MM.1S (cell line): ENCODE measurements around the gene TM4SF5.

ENCODE experiments used
- DNase-seq: peaks from one replicate; pipeline ENCODE4 v3.0.0-alpha.2; 2015
- H2AFZ ChIP-seq: fragments of 300-600 bp; sonication (generic); 2 replicates; pipeline ENCODE4 v1.6.0; 2016; ENCODE audit warnings: antibody characterized with exemption, low read length
- H3F3A ChIP-seq: fragments of 300-600 bp; sonication (generic); 2 replicates; pipeline ENCODE4 v1.6.1; 2016; ENCODE audit warnings: mild to moderate bottlenecking, antibody characterized with exemption, low read length, moderate library complexity, mixed read lengths; ENCODE audit not compliant: insufficient read depth
- H3K27ac ChIP-seq: fragments of 300-600 bp; sonication (generic); 2 replicates; pipeline ENCODE4 v1.5.1; 2016; ENCODE audit warnings: mild to moderate bottlenecking, low read length
- H3K27me3 ChIP-seq: fragments of 300-600 bp; sonication (generic); replicated peaks from 2 replicates; pipeline ENCODE4 v1.6.0; 2016; ENCODE audit warnings: low read length; ENCODE audit not compliant: insufficient read depth
- H3K36me3 ChIP-seq: fragments of 300-600 bp; sonication (generic); replicated peaks from 2 replicates; pipeline ENCODE4 v1.6.1; 2016; ENCODE audit warnings: mild to moderate bottlenecking, low read length, mixed read lengths; ENCODE audit not compliant: insufficient read depth
- H3K4me1 ChIP-seq: fragments of 300-600 bp; sonication (generic); 2 replicates; pipeline ENCODE4 v1.6.1; 2016; ENCODE audit warnings: low read length, mixed read lengths
- H3K4me2 ChIP-seq: fragments of 300-600 bp; sonication (generic); 2 replicates; pipeline ENCODE4 v1.6.0; 2016; ENCODE audit warnings: low read depth, low read length
- H3K4me3 ChIP-seq: fragments of 300-600 bp; sonication (generic); 2 replicates; pipeline ENCODE4 v1.5.1; 2016; ENCODE audit warnings: low read length, mixed read lengths
- H3K79me2 ChIP-seq: fragments of 300-600 bp; sonication (generic); 2 replicates; pipeline ENCODE4 v1.6.1; 2016; ENCODE audit warnings: mixed run types, low read length, mixed read lengths
- H3K9ac ChIP-seq: fragments of 300-600 bp; sonication (generic); 2 replicates; pipeline ENCODE4 v1.6.1; 2016; ENCODE audit warnings: low read length, mixed read lengths
- H3K9me2 ChIP-seq: fragments of 300-600 bp; sonication (generic); replicated peaks from 2 replicates; pipeline ENCODE4 v1.6.1; 2016; ENCODE audit warnings: mild to moderate bottlenecking, low read length, mixed read lengths; ENCODE audit not compliant: insufficient read depth
- H3K9me3 ChIP-seq: fragments of 300-600 bp; sonication (generic); replicated peaks from 2 replicates; pipeline ENCODE4 v1.6.1; 2016; ENCODE audit warnings: mild to moderate bottlenecking, low read length, mixed read lengths; ENCODE audit not compliant: insufficient read depth
- H4K20me1 ChIP-seq: fragments of 300-600 bp; sonication (generic); 2 replicates; pipeline ENCODE4 v1.6.1; 2016; ENCODE audit warnings: mild to moderate bottlenecking, low read length, moderate library complexity, mixed read lengths; ENCODE audit not compliant: insufficient read depth
- EZH2 ChIP-seq: fragments of 300-600 bp; sonication (generic); optimal IDR thresholded peaks from 2 replicates; pipeline ENCODE3; 2017; ENCODE audit warnings: low read depth, mild to moderate bottlenecking, antibody characterized with exemption, low read length, mixed read lengths
- EZH2phosphoT487 ChIP-seq: fragments of 300-600 bp; sonication (generic); IDR thresholded peaks from 2 replicates; pipeline ENCODE4 v1.6.1; 2018; ENCODE audit warnings: antibody characterized with exemption, low read length
- TF ChIP-seq, protein P1 (sequence below): fragments of 300-600 bp; sonication (generic); IDR thresholded peaks from 2 replicates; pipeline ENCODE4 v1.5.1; 2016; ENCODE audit warnings: antibody characterized with exemption, low read length, mixed read lengths

Gene TM4SF5

DNA sequence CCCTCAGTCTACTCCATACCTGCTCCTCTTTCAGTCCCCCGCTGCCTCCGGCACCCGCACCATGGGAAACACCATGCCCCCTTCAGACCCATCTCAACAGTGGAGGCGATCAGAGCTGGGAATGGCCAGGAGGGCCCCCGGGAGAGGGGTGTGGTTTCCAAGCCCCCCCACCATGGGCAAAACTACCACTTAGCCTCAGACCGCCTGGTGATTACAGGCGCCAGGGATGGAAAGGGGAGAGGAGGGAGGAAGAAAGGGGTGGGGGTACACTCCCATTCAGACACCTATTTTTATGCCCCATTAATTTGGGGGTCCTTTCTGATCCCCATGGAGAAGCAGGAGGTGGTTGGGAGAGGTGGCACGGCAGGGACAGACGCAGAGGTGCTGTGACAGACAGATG lies 30.5 kb downstream of the TM4SF5 start, which contains the start of gene C17orf114:
Gene C17orf114 (minus strand): TSS at position 101 of the 400 bp plus-strand sequence.
- H3K27me3 ChIP-seq: no peaks in the 10 kb centered on the region
- H3K4me3 ChIP-seq: no peak within 1 kb of the TSS
- peak within 1 kb of the TSS; percentile 58; the same call in 1 of the 2 replicates for H3K4me2 ChIP-seq
- peak within 1 kb of the TSS; percentile 84 for H3K27ac ChIP-seq
- H3K36me3 ChIP-seq: peaks cover 5% of the 10 kb centered on the region; the same call in 1 of the 2 replicates
- H3F3A ChIP-seq: peaks cover 11% of the 10 kb centered on the region
- DNase-seq: no peak
- H3K4me1 ChIP-seq: peaks cover 14% of the 10 kb centered on the region
- H3K79me2 ChIP-seq: peaks cover 9% of the 10 kb centered on the region
- peak within 1 kb of the TSS; percentile 46 for H3K9ac ChIP-seq
- TF ChIP-seq EZH2 (no peak), EZH2phosphoT487 (no peak)
- TF ChIP-seq, protein P1, sequence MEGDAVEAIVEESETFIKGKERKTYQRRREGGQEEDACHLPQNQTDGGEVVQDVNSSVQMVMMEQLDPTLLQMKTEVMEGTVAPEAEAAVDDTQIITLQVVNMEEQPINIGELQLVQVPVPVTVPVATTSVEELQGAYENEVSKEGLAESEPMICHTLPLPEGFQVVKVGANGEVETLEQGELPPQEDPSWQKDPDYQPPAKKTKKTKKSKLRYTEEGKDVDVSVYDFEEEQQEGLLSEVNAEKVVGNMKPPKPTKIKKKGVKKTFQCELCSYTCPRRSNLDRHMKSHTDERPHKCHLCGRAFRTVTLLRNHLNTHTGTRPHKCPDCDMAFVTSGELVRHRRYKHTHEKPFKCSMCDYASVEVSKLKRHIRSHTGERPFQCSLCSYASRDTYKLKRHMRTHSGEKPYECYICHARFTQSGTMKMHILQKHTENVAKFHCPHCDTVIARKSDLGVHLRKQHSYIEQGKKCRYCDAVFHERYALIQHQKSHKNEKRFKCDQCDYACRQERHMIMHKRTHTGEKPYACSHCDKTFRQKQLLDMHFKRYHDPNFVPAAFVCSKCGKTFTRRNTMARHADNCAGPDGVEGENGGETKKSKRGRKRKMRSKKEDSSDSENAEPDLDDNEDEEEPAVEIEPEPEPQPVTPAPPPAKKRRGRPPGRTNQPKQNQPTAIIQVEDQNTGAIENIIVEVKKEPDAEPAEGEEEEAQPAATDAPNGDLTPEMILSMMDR: no peak
- H3K9me2 ChIP-seq: no peaks in the 10 kb centered on the region
- H4K20me1 ChIP-seq: no peaks in the 10 kb centered on the region
- H3K9me3 ChIP-seq: no peaks in the 10 kb centered on the region
- H2AFZ ChIP-seq: no peak within 1 kb of the TSS

DNA sequence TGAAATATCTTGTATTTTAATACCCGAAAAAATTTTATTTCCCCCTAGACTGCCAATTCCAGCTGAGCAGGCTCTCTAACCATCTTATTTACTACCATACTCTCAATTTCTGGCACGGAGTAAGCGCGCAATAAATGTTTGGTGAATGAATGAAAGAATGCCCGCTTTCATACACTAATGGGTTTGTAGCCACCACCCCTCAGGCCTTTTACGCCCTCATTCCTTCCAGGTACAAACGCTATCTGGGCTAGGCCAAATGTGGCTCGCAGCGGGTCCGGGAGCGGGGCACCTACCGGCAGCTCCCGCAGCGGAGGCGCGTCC lies 34.7 kb downstream of the TM4SF5 start:
- Histone ChIP-seq H3K4me2 (peak overlapping the region; percentile 80), H3K79me2 (no peaks in the 10 kb centered on the region), H3K4me1 (peaks cover 1% of the 10 kb centered on the region), H3K9me3 (no peaks in the 10 kb centered on the region), H3K36me3 (no peaks in the 10 kb centered on the region), H3K4me3 (peak overlapping the region; percentile 75), H4K20me1 (no peaks in the 10 kb centered on the region), H3F3A (no peaks in the 10 kb centered on the region; the same call in 1 of the 2 replicates), H2AFZ (peak overlapping the region; percentile 74), H3K9me2 (no peaks in the 10 kb centered on the region), H3K27me3 (no peaks in the 10 kb centered on the region), H3K9ac (peak overlapping the region; percentile 54; the same call in 1 of the 2 replicates), H3K27ac (no peak overlapping the region)
- DNase-seq: no peak
- no peak for TF ChIP-seq EZH2
- TF ChIP-seq, protein P1: no peak
- TF ChIP-seq EZH2phosphoT487: no peak

DNA sequence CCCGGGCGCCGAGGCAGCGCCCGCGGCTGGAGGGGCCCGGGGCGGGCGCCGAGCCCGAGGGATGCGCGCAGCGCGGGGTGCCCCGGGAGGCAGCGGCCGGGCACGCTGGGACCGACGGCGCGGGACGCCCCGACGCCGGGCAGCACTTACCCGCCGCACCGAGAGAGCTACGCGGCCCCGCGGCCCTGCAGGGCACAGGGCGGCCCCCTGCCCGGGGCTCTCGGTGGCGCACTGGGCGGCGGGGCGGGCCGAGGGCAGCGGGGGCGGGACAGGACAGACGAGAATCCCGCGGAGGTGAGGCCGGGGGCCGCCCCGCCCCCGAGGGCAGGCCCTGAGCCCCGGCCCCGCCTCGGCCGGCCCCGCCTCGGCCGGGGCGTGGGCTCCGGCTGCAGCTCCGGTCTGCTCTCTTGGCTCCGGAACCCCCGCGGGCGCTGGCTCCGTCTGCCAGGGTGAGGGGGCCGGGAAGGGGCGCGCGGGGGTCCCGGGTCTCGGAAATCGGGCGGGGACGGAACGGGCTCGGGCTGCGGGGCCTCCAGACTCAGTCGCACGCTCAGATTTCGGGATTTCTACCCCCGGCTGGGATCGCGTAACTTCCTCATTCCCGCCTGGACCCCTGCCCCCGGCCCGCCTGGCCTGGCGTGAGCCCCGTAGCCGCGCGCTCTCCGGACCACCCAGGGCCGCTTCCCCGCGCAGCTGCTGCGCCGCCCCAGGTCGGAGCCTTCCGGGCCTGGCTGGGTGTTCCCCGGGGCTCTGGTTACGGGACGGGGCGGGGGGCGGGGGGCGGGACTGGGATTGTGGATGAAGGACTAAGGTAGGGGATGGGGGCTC lies 35.3 kb downstream of the TM4SF5 start, which contains the start of gene PLD2:
Gene PLD2 (plus strand): TSS at position 376 of the 828 bp plus-strand sequence. CDS start 621 bp downstream, outside the sequence.
- Histone ChIP-seq H3K79me2 (no peaks in the 10 kb centered on the region), H3K4me2 (peak within 1 kb of the TSS; percentile 86), H3F3A (no peaks in the 10 kb centered on the region; the same call in 1 of the 2 replicates), H3K9me2 (no peaks in the 10 kb centered on the region), H4K20me1 (no peaks in the 10 kb centered on the region), H3K27me3 (no peaks in the 10 kb centered on the region), H3K27ac (no peak within 1 kb of the TSS), H3K36me3 (no peaks in the 10 kb centered on the region), H3K9me3 (no peaks in the 10 kb centered on the region), H3K4me3 (peak within 1 kb of the TSS; percentile 76), H3K9ac (peak within 1 kb of the TSS; percentile 72), H2AFZ (peak within 1 kb of the TSS; percentile 89), H3K4me1 (no peaks in the 10 kb centered on the region)
- DNase-seq: peak; percentile 92
- TF ChIP-seq, protein P1: no peak
- no peak for TF ChIP-seq EZH2phosphoT487
- TF ChIP-seq EZH2: no peak
